GM23248 (cell line): Measurements from ENCODE around the gene KIR2DL3.

Experiments
- EZH2 ChIP-seq: fragments of 200-600 bp; sonication (generic); IDR thresholded peaks from 2 replicates; pipeline ENCODE4 v1.6.1; 2018; ENCODE audit warnings: antibody characterized with exemption, mild to moderate bottlenecking; ENCODE audit not compliant: insufficient read depth, poor library complexity, severe bottlenecking
- EZH2phosphoT487 ChIP-seq: fragments of 200-600 bp; sonication (generic); IDR thresholded peaks from 2 replicates; pipeline ENCODE4 v1.6.1; 2018; ENCODE audit warnings: antibody characterized with exemption, moderate library complexity, mild to moderate bottlenecking, low read depth; ENCODE audit not compliant: insufficient read depth

DNA sequence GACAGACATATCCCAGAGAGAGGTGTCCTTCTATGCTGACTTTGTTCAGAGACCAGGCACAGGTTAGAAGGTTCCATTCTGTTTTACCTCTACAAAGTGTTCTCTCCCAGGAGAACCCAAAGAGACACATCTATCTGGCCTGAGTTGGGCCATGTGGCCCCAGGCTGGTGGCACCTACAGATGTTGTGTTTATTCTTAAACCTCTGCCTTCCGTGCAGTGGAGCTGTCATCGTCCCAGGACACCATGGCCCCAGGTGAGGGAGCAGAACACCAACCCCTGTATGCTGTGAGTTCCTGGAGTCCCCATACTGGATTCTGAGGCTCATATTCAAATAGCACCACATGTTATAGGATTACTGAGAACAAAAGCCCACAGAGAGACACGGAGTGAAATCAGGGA is 10.1 kb upstream of the KIR2DL3 start:
- TF ChIP-seq EZH2 (no peak), EZH2phosphoT487 (no peak)
